Measurements from ENCODE around the gene UMODL1.

UMODL1 gene

DNA sequence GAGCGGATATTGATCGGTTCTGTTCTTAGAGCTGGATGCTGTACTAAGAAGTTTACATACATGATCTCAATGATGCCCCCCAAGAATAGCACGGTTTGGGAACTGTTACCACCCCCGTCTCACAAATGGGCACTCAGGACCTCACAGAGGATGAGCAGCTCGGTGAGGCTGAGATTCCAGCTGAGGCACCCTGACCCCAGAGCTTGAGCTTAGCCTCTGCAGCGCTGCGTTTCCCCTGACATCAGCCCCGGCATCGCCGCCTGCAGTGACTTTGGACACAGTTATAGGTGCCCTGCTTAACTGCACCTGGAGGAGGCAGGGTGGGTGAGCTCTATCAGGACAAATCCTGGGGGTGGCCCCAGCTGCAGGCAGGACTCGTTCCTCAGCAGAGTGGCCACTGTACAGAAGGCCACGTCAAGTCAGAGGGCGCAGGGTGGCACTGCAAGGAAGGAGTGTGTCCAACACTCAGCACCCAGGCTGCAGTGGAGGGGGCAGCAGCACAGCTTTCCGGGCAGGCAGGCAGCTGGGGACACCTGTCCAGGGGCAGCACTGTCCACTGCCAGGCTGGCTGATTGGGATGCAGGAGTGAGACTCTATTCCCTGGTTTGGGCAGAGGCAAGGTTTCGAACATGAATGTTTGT lies 82.0 kb downstream of the UMODL1 start:
- DNase-seq: no peak

DNA sequence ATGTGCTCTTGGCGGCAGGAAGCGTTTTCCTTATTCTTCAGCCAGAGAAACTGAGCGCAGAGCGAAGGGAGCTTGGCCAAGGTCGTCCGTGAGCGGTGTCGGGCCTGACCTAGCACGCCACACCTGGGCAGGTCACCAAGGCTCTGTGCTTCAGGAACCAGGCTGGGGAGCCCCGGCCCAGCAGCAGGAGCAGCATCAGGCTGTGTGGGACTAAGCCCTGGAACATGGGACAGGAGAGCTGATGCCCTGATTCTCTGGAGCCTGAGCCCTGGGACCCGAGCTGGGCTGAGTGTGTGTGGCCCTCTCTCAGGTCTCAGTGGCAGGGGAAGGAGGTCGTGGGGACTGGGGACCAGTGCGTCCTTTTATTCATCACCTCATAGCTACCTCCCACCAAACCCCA lies 82.6 kb downstream of the UMODL1 start:
- DNase-seq: no peak

DNA sequence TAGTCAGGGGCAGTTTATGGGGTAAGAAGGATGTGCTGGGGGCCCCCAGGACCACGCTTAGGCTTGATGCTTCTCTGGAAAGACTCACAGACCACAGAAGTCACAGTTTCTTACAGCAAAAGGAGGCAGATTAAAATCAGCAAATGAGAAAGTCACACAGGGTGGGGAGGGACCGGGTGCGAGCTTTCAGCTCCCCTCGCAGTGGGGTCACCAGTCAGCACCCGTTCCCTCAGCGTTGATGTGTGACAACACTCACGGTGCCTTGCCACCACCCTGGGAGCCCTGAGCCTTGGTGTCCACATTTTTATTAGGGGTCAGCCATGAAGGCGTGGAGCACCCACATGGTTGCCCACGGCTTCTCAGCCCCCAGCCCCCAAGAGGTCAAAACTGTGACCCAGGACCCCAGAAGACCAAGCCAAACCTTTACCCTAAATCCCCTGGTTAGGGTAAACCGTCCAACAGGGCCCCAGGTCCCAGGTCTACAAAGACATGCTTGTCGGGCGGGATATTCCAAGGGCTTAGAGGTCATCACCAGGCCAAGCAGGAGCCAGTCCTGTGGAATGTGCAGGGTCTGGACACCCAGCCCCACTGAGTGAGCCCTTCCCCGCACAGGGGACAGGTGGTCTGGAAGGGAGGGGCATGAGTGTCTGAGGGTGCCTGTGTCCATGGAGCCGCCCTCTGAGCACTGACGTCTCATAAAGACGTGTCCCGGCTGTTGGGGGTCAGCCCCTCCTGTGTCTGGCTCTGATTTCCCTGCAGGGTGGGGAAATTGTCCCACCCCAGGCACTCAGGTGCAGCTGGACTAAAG lies 83.3 kb downstream of the UMODL1 start:
- no peak for DNase-seq

DNA sequence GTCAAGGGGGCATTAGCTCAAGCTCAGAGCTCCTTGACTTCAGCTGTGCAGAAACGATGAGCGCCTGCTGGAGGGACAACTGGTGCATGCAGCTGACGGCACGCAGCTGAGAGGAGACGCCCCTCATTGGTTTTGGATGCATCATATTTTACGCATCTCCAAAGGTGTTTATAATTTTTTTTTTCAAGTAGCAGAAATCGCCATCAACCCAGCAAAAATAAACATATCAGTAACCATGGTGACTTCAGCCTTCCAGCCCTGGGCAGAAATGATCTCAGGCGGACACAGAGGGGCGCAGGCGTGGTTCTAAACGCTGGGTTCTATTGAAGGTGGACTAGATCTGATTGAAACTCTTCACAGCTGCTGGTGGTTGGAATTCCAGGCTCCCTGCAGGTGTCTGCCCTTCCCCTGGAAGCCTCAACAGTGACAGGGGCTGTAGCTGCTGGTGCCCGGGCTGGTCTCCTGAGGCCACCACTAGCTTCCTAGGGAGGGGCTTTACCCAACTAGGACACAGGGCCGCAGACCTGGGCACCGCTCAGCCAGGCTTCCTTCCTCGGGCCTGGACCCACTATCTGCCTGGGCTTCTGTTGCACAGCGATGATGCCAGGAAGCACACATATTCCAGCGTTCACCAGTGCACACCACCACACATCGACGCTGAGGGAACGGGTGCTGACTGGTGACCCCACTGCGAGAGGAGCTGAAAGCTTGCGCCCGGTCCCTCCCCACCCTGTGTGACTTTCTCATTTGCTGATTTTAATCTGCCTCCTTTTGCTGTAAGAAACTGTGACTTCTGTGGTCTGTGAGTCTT lies 84.1 kb downstream of the UMODL1 start:
- DNase-seq: no peak

DNA sequence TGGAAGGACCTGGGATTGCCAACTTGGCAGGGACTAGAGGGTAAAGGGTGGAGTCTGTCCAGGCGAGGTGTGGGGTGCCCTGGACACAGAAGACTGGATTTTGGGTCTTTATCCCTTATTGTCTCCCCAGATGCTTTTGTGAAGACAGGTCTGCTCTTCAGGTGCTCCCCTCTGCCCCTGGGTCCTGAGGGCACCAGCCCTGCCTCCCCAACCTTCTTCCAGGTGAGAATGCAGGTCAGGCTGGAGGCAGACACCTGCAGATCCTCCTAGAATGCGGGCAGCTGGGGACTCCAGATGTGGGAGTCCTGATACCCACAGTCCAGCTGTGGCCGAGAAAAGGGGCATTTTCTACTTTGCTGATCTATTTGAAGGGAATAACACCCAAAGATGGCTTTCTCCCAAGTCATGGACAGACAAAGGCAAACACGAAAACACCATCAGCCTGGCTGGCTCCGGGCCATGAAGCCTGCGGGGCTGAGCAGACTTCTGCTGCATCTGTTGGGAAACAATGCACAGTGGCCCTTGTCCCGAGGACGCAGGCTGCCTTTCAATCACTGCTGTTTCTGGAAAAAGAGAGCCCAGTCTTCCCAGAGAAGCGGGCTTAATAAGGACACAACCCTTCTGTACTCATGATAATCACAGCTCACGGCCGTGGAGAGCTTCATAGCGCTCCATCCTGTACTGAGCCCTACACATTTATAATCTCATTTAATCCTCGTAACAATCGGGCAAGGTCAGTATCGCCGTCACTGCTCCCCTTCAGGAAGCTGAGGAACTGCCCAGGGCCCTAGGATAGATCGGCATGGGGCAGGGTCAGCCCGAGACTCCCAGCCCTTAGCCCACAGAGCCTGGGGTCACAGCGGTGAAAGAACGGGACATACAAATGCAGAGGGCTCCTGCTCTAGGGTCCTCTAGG lies 85.8 kb downstream of the UMODL1 start:
- DNase-seq: no peak

DNA sequence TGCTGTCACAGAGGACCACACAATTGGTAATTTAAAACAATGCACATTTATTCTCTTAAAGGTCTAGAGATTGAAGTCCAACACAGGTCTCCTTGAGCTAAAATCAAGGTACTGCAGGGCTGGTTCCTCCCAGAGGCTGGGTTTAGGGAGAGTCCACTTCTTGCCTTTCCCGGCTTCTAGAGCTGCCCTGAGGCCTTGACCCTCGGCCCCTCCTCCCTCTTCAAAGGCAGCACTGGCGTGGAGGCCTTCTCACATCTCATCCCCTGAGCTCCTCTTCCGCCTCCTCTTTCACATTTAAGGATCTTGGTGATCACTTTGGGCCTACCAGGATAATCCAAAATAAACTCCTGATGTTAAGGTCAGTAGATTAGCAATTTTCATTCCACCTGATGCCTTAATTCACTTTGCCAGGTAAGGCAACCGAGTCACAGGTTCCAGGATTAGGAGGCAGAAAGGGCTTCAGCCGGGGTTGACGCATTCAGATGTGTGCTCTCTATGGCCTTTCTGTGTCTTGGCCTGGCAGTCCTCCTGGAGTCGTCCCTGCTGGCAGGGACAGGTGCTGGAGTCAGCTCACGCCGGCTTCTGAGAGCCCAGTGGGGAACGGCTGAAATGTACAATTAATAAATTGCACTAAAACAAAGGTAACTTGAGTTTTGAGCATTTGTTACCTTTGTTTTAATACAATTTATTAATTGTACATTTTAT lies 86.6 kb downstream of the UMODL1 start:
- no peak for DNase-seq

DNA sequence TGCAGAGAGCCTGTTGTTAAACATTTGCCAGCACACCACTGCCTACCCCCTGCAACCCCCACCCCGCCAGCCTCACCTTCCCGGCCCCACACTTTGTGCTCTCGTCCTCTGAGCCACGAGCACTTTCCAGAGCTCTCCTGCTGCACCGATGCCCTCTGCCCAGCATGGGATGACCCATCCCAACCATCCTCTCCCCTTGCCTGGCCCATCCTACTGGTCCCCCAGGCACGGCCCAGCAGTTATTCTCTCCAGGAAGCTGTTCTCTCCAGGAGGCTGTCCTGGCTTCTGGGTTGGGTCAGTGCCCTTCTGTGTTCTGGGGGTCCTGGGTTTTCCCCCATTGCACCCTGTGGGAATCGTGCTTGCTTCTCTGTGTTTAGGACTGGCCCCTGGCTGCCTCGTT lies 87.7 kb downstream of the UMODL1 start:
- DNase-seq: no peak

DNA sequence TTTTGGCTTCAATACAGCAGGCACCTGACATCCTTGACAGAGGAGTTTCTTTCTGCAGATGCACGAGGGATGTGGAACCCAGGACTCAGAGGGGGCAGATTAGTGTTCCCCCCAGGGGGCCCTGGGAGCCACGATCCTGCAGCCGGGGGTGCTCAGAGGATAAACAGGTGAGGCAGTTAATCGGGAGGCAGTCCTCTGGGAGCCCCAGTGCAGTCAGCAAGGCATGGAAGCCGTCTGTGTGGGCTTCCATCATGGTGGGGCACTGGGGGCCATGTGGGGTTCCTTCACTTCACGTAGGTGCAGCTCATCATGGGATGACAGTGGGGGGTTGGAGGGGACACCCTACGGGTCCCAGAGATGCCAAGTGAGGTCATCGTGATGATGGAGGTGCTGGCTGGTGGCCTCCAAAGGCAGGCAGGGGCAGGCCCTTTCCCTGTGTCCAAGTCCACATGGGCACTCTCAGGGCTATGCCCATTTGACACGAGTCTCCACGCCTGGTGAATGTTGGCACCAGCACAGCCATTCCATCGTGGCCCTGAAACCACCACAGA lies 88.5 kb downstream of the UMODL1 start:
- no peak for DNase-seq

DNA sequence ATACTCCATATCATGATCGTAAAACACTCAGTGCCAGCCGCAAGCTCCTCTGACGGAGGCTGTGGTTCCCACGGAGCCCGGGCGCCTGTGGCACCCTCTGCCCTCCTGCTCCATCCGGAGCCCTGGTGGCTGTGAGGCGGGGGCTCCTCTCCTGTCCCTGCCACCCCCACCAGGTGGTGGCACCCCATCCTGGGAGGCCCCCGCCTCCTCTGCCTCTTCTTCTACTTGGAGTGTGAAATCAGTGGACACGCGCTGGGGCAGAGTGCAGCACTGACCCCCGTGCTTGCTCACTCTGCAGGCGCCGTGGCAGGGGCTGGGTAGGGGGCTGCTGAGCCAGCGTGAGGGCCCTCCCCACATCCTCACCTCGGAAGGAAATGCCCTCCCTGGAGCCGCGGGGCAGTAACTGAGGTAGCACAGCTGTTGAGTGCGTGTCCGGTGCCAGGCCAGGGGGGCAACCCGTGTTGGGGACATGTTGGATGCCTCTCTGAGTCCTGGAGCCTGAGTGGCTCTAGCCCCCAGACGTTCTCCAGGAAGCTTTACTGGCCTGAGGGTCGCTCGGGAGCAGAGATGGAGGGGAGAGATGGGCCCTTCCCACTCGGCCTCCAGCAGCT lies 89.1 kb downstream of the UMODL1 start:
- no peak for DNase-seq

DNA sequence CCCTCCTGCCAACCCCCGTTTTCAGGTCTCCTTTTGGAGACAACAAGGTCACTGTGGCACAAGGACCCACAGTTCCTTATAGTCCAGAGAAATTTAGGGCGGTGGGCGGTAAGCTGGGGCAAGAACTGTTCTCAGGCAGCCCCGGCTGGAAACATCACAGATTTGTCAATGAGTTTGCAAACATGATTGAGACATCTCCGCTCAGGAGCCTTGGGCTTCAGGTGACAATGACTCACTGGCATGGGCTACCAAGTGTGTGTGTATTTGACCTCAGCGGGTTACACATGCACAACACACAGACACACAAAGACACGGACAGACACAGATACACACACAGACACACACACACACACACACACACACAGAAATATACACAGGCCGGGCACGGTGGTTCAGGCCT lies 89.6 kb downstream of the UMODL1 start:
- no peak for DNase-seq

DNA sequence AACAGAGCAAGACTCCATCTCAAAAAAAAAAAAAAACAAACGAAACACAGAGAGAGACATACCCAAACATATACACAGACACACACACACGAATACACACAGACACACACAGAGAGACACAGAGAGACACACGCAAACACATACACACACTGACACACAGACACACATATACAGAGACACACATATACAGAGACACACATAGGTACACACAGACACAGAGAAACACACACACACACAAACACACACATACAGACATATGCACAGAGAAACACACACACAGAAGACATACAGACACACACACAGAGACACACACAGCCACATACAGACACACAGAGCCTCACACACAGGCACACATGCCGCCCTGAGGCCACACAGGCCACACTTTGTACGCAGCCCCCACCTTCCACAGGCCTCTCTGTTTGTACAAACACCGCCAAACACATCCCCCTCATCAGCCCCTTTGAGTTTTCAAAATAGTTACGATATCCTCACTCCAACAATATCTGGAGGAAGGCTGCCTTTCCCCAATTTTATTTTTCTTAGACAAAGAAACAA lies 90.4 kb downstream of the UMODL1 start:
- DNase-seq: no peak

DNA sequence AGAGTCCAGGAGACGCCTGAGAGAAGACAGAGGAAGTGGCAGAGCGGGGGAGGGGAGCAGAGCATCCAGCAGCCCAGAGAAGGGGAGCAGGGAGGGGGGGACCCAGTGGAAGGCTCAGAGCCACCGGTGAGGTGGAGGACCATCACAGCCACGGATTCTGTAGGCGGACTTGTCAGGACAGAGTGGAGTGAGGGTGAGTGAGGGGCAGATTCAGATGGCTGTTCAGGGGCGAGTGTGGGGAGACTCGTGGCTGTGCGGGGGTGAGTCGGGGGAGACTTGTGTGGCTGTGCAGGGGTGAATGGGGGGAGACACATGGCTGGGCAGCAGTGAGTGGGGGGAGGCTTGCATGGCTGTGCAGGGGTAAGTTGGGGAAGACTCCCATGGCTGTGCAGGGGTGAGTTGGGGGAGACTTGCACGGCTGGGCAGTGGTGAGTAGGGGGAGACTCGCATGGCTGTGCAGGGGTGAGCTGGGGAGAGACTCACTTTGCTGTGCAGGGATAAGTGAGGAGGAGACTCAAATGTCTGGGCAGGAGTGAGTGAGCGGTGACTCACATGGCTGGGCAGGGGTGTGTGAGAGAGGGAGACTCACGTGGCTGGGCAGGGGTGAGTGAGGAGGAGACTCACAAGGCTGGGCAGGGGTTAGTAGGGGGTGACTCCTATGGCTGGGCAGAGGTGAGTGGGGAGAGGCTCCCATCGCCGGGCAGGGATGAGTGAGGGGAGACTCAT lies 91.0 kb downstream of the UMODL1 start:
- no peak for DNase-seq

DNA sequence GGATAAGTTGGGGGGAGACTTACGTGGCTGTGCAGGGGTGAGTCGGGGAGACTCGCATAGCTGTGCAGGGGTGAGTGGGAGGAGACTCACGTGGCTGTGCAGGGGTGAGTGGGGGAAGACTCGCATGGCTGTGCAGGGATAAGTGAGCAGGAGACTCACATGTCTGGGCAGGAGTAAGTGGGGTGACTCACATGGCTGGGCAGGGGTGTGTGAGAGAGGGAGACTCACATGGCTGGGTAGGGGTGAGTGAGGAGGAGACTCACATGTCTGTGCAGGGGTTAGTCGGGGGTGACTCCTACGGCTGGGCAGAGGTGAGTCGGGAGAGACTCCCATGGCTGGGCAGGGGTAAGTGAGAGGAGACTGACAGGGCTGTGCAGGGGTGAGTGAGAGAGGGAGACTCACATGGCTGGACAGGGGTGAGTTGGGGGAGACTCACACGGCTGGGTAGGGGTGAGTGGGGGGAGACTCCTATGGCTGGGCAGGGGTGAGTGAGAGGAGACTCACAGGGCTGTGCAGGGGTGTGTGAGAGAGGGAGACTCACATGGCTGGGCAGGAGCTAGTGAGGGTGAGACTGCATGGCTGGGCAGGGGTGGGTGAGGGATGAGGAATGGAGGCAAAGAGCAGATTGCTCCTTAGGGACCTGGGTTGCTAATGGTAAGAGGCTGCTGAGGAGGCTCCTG lies 91.9 kb downstream of the UMODL1 start:
- no peak for DNase-seq

DNA sequence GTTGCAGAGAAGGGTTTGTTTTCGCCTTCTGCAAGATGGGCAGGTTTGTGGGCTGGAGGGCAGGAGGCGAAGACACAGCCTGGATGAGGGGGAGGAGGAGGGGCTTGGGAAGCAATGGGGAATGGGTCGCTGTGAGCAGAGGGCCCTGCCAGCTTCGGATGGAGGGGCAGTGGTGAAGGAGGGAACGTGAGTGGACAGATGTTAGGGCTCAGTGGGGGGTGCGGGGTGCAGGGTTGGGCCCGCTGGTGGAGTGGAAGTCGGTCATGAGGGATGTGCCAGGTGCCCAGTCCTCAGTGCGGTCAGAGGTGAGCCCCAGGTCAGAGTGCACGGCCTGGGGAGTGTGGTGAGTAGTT lies 92.4 kb downstream of the UMODL1 start:
- no peak for DNase-seq

DNA sequence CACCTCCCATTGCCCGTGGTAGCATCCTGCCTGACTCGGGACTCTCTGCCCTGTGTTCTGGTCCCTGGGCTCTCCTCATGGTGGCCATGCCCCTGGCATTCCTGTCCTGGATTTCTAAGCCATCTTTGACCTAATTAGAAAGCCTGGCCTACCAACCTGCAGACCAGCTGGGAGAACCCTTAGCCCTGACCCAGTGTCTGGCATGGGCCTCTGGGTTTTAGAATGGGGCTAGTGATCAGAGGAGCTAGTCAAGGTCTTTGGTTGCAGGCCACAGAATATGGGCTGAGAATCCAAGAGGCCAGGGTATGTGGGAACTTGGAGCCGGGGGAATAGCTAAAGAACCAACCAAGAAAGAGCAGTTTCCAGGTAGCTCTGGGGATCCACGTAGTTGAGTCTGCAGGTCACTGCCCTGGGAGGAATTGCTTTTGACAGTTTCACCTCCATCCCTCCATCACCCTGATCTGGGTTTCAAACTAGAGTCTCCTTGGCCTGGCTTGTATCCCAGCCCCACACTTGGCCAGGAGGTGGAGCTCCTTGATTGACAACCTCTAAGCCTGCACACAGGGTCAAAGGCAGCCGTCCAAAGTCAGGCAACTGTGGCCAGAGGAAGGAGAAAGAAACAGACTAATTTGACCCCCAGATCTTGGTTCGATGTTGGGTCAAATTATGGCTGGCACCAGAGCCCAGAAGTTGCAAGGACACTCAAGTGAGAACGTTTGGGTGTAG lies 93.1 kb downstream of the UMODL1 start:
- DNase-seq: peak; percentile 43

DNA sequence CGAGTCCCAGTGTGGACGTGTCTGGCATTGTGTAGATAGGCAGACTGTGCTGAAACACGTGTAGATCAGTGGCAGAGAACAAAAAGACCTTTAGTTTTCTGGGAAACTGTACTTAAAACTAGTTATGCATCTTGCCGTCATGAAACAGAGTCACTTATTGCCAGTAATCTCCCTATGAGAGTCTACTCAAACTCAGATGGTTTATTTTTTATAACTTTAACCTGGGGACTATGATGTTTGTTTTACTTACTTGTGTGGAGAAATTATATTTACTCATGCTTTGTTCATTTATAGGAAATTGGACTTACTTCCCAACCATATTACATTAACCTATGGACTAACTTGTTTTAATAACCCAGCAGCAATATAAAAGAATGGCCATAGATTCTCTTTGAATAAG lies 93.7 kb downstream of the UMODL1 start:
- DNase-seq: no peak

DNA sequence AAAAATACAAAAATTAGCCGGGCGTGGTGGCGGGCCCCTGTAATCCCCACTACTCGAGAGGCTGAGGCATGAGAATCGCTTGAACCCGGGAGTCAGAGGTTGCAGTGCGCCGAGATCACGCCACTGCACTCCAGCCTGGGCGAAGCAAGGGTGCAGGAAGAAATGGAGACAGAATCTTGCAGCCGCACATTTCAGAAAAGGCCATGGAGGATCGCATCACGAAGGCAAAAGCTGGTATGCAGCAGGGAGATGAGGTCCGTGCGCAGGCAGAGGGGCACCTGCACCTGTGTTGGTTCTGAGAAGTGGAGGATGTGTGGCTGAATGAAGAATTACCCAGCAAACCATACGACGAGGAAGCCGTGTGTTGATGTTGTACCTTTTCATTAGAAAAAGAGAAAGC lies 94.8 kb downstream of the UMODL1 start:
- no peak for DNase-seq

DNA sequence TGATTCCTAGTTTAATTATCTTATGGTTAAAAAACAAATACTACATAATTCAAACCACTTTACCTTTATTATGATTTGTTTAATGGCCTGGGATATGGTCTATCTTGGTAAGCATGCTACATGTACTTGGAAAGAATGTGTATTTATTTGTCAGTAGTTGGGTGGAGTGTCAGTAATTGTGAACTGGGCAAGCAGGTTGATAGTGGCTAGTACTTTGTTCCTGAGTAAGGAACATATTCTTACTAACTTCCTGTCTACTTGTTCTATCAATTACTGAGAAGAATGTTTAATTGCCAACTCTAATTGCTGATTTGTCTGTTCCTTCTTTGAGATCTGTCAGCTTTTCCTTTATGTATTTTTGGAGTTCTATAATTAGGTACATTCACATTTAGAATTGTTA lies 98.6 kb downstream of the UMODL1 start:
- DNase-seq: no peak

All from activated CD4-positive, alpha-beta T cell treated with anti-CD3 and anti-CD28 coated beads for 1 hour (primary cell).